Effector memory CD4-positive, alpha-beta T cell (primary cell): Measurements from ENCODE around the gene PIK3CA.

Source experiments
- DNase-seq, 3 donors: peaks; one replicate each; pipeline ENCODE4 v3.0.0-alpha.2; 2020
- H3K27ac ChIP-seq: 2 replicates; pipeline ENCODE4 v1.7.0; 2013; ENCODE audit warnings: mild to moderate bottlenecking, low read length, moderate library complexity; ENCODE audit not compliant: insufficient read depth, poor library complexity, severe bottlenecking
- H3K27me3 ChIP-seq: replicated peaks from 2 replicates; pipeline ENCODE4 v1.7.0; 2013; ENCODE audit warnings: mild to moderate bottlenecking, low read length; ENCODE audit not compliant: insufficient read depth, control insufficient read depth, poor library complexity, severe bottlenecking
- H3K36me3 ChIP-seq: 2 replicates; pipeline ENCODE4 v1.7.0; 2013; ENCODE audit warnings: mild to moderate bottlenecking, low read length, moderate library complexity; ENCODE audit not compliant: control insufficient read depth, insufficient read depth
- H3K4me1 ChIP-seq: 2 replicates; pipeline ENCODE4 v1.7.0; 2013; ENCODE audit warnings: low read length, mild to moderate bottlenecking; ENCODE audit not compliant: control insufficient read depth, insufficient read depth, poor library complexity, severe bottlenecking
- H3K4me3 ChIP-seq: 2 replicates; pipeline ENCODE4 v1.7.0; 2013; ENCODE audit warnings: low read length, low read depth, mild to moderate bottlenecking; ENCODE audit not compliant: insufficient read depth, poor library complexity, severe bottlenecking
- H3K9me3 ChIP-seq: 2 replicates; pipeline ENCODE4 v1.7.0; 2013; ENCODE audit warnings: mild to moderate bottlenecking, low read length, moderate library complexity; ENCODE audit not compliant: control insufficient read depth

The PIK3CA gene

GRCh38 chr3:179133575-179133974 lies 14.6 kb upstream of the PIK3CA start:
- Histone ChIP-seq H3K36me3 (no peaks in the 10 kb centered on the region), H3K4me1 (no peaks in the 10 kb centered on the region), H3K27me3 (no peaks in the 10 kb centered on the region), H3K4me3 (no peak overlapping the region), H3K9me3 (no peaks in the 10 kb centered on the region), H3K27ac (no peak overlapping the region)
- DNase-seq, result no peak

- Histone ChIP-seq H3K4me3 (no peak overlapping the region), H3K36me3 (no peaks in the 10 kb centered on the region), H3K4me1 (no peaks in the 10 kb centered on the region), H3K9me3 (no peaks in the 10 kb centered on the region), H3K27ac (no peak overlapping the region), H3K27me3 (no peaks in the 10 kb centered on the region)
- DNase-seq, result no peak
These were observed 12.0 kb upstream of the PIK3CA start for GRCh38 chr3:179136195-179136594.

- Histone ChIP-seq H3K36me3 (no peaks in the 10 kb centered on the region), H3K9me3 (no peaks in the 10 kb centered on the region), H3K4me1 (peaks cover 1% of the 10 kb centered on the region), H3K27ac (no peak overlapping the region), H3K4me3 (no peak overlapping the region), H3K27me3 (no peaks in the 10 kb centered on the region)
- no peak for DNase-seq
These were observed 6.3 kb upstream of the PIK3CA start for GRCh38 chr3:179141890-179142289.

- peak overlapping the region; percentile 83 for H3K4me3 ChIP-seq
- no peaks in the 10 kb centered on the region for H3K36me3 ChIP-seq
- peak in 1 of 3 donors; percentile 6 for DNase-seq
- peak overlapping the region; percentile 98 for H3K27ac ChIP-seq
- H3K9me3 ChIP-seq, result no peaks in the 10 kb centered on the region
- H3K27me3 ChIP-seq, result no peaks in the 10 kb centered on the region
- peaks cover 9% of the 10 kb centered on the region for H3K4me1 ChIP-seq
These were observed 1.1 kb upstream of the PIK3CA start for GRCh38 chr3:179146911-179147513.

GRCh38 chr3:179147514-179147872 lies 664 bp upstream of the PIK3CA start:
- peak in 2 of 3 donors; percentile 69 to 72 for DNase-seq
- H3K27ac ChIP-seq, result peak overlapping the region; percentile 98

GRCh38 chr3:179148616-179149405 lies 654 bp downstream of the PIK3CA start:
- Histone ChIP-seq H3K27ac (peak overlapping the region; percentile 98), H3K27me3 (no peaks in the 10 kb centered on the region), H3K36me3 (no peaks in the 10 kb centered on the region), H3K9me3 (no peaks in the 10 kb centered on the region), H3K4me3 (peak overlapping the region; percentile 99), H3K4me1 (peaks cover 9% of the 10 kb centered on the region)
- DNase-seq, result peak; percentile 40 to 65 (median 47)

More at GRCh38 chr3:179147514-179147872, 664 bp upstream of the PIK3CA start:
- Histone ChIP-seq H3K9me3 (no peaks in the 10 kb centered on the region), H3K4me3 (peak overlapping the region; percentile 83), H3K4me1 (peaks cover 9% of the 10 kb centered on the region), H3K36me3 (no peaks in the 10 kb centered on the region), H3K27me3 (no peaks in the 10 kb centered on the region)

GRCh38 chr3:179149406-179149867 lies 1.3 kb downstream of the PIK3CA start:
- H3K27ac ChIP-seq, result peak overlapping the region; percentile 98
- DNase-seq, result peak; percentile 33 to 42 (median 34)
- H3K9me3 ChIP-seq, result no peaks in the 10 kb centered on the region
- peak overlapping the region; percentile 99 for H3K4me3 ChIP-seq
- no peaks in the 10 kb centered on the region for H3K27me3 ChIP-seq
- H3K4me1 ChIP-seq, result peaks cover 9% of the 10 kb centered on the region
- H3K36me3 ChIP-seq, result no peaks in the 10 kb centered on the region

GRCh38 chr3:179149951-179150350 lies 1.8 kb downstream of the PIK3CA start:
- peak overlapping the region; percentile 99 for H3K4me3 ChIP-seq
- peaks cover 9% of the 10 kb centered on the region for H3K4me1 ChIP-seq
- peak overlapping the region; percentile 98 for H3K27ac ChIP-seq
- no peaks in the 10 kb centered on the region for H3K9me3 ChIP-seq
- no peak for DNase-seq
- H3K36me3 ChIP-seq, result no peaks in the 10 kb centered on the region
- no peaks in the 10 kb centered on the region for H3K27me3 ChIP-seq

- Histone ChIP-seq H3K36me3 (no peaks in the 10 kb centered on the region), H3K9me3 (no peaks in the 10 kb centered on the region), H3K4me3 (no peak overlapping the region), H3K27ac (no peak overlapping the region), H3K4me1 (peaks cover 9% of the 10 kb centered on the region), H3K27me3 (no peaks in the 10 kb centered on the region)
- DNase-seq, result no peak
These were observed 2.5 kb downstream of the PIK3CA start for GRCh38 chr3:179150610-179151009.

- Histone ChIP-seq H3K4me3 (no peak overlapping the region), H3K27me3 (no peaks in the 10 kb centered on the region), H3K27ac (no peak overlapping the region), H3K36me3 (no peaks in the 10 kb centered on the region), H3K9me3 (no peaks in the 10 kb centered on the region), H3K4me1 (peaks cover 15% of the 10 kb centered on the region)
- no peak for DNase-seq
These were observed 3.3 kb downstream of the PIK3CA start for GRCh38 chr3:179151474-179151873.
